Measurements from ENCODE around the gene NFYA.

GRCh38 chr6:41088451-41088850, 15.7 kb downstream of the NFYA start:
- no peak for TF ChIP-seq POLR2A (IDR thresholded peaks at IDR 0.05)
- TF ChIP-seq CTCF (IDR thresholded peaks at IDR 0.05) = no peak

Data from uterus (tissue), 2 donors.